HepG2 (cell line): ENCODE measurements around the gene ALKBH2. TPM values are rescaled to one million over a fixed set of nuclear protein-coding genes. Genes with fewer than 3 reads are reported as not detected.

ENCODE experiments used
- HOXA9 ChIP-seq: sonication (generic); formaldehyde crosslinking; IDR thresholded peaks from 2 replicates; pipeline ENCODE4 v1.8.1; 2022; ENCODE audit warnings: missing genetic modification reagents, mild to moderate bottlenecking, moderate library complexity, borderline replicate concordance
- LCORL ChIP-seq, 2 experiments: fragments of 450-650 bp in 1 of 2; sonication (generic) in 1 of 2; formaldehyde crosslinking in 1 of 2; IDR thresholded peaks; 2 replicates each; pipeline versions ENCODE4 v1.5.0 to v1.6.1; 2017 to 2020; ENCODE audit warnings: antibody characterized with exemption in 1 of 2, missing genetic modification reagents in 1 of 2
- NR2F1 ChIP-seq, 2 experiments: fragments of 450-650 bp in 1 of 2; formaldehyde crosslinking in 1 of 2; IDR thresholded peaks; 2 replicates each; pipeline versions ENCODE4 v1.5.0 to v1.6.1; 2016 to 2020; ENCODE audit warnings: mild to moderate bottlenecking in 1 of 2, missing compliant biosample characterization in 1 of 2, missing genetic modification reagents in 1 of 2, moderate library complexity in 1 of 2
- RBM22 ChIP-seq: fragments of 200-400 bp; formaldehyde crosslinking; optimal IDR thresholded peaks from 2 replicates; pipeline ENCODE3; 2017; ENCODE audit warnings: mild to moderate bottlenecking, low read length, moderate library complexity
- SKI ChIP-seq: fragments of 450-650 bp; IDR thresholded peaks from one replicate; pipeline ENCODE4 v1.6.1; 2018; ENCODE audit warnings: mild to moderate bottlenecking; ENCODE audit not compliant: partially characterized antibody
- SSRP1 ChIP-seq: IDR thresholded peaks from 2 replicates; pipeline ENCODE4 v1.6.1; 2016; ENCODE audit warnings: control low read depth
- ZBTB1 ChIP-seq: sonication (generic); formaldehyde crosslinking; IDR thresholded peaks from 2 replicates; pipeline ENCODE4 v1.4.0; 2020; ENCODE audit warnings: missing genetic modification reagents, borderline replicate concordance
- ZBTB40 ChIP-seq, 2 experiments: fragments of 450-650 bp in 1 of 2; sonication (generic) in 1 of 2; formaldehyde crosslinking in 1 of 2; IDR thresholded peaks; 2 replicates each; pipeline versions ENCODE4 v1.6.1 to v1.8.0; 2016 to 2022; ENCODE audit warnings: antibody characterized with exemption in 1 of 2, mild to moderate bottlenecking in 1 of 2, missing genetic modification reagents in 1 of 2
- ZHX1 ChIP-seq: sonication (generic); formaldehyde crosslinking; IDR thresholded peaks from 2 replicates; pipeline ENCODE4 v1.8.1; 2022; ENCODE audit warnings: low read depth, mild to moderate bottlenecking, missing genetic modification reagents
- ZNF160 ChIP-seq: sonication (generic); formaldehyde crosslinking; IDR thresholded peaks from 2 replicates; pipeline ENCODE4 v1.8.0; 2022; ENCODE audit warnings: mild to moderate bottlenecking, inconsistent platforms, missing genetic modification reagents
- ZNF382 ChIP-seq: sonication (generic); formaldehyde crosslinking; IDR thresholded peaks from 2 replicates; pipeline ENCODE4 v1.5.0; 2020; ENCODE audit warnings: missing genetic modification reagents, mild to moderate bottlenecking, borderline replicate concordance
- ZNF674 ChIP-seq: sonication (generic); formaldehyde crosslinking; IDR thresholded peaks from 2 replicates; pipeline ENCODE4 v1.5.0; 2020; ENCODE audit warnings: low read depth, mild to moderate bottlenecking, missing genetic modification reagents
- ZNF773 ChIP-seq: sonication (generic); formaldehyde crosslinking; IDR thresholded peaks from 2 replicates; pipeline ENCODE4 v1.4.0; 2020; ENCODE audit warnings: missing genetic modification reagents, borderline replicate concordance
- ZNF781 ChIP-seq: sonication (generic); formaldehyde crosslinking; IDR thresholded peaks from 2 replicates; pipeline ENCODE4 v1.5.1; 2020; ENCODE audit warnings: borderline replicate concordance, mild to moderate bottlenecking, missing genetic modification reagents; ENCODE audit errors: not compliant biosample characterization
- polyA plus RNA-seq, 8 experiments: library from polyadenylated mRNA; depleted of rRNA in 3 of 8; stranded (reverse) in 7 of 8; unstranded in 1 of 8; fragments of >200 nt; fragmentation: Illumina TruSeq in 4 of 8; extraction: Trizol in 4 of 8; gene quantifications; 2 replicates each; pipeline versions ENCODE4 v1.2.1 to v1.2.3, GENCODE V29; 2011 to 2016; ENCODE audit warnings: low read depth in 4 of 8, missing spikeins in 1 of 8, mixed read lengths in 1 of 8; ENCODE audit not compliant: insufficient read depth in 1 of 8
- total RNA-seq, 5 experiments: library from RNA; depleted of rRNA; stranded (reverse); fragments of >200 nt; fragmentation: Illumina TruSeq; extraction: Trizol; gene quantifications; 2 replicates each; pipeline ENCODE4 v1.2.3, GENCODE V29; 2016; ENCODE audit warnings: low read depth in 1 of 5

Gene ALKBH2
- total and polyA plus RNA-seq, 2 of the 13 experiments (the other 11 are each of a cell fraction or from before 2014, with no cell fraction given) = 21.0 to 40.5 TPM

GRCh38 chr12:109093022-109093918 lies at the start of gene ALKBH2 (continued):
- TF ChIP-seq ZBTB40 (IDR thresholded peaks at IDR 0.05) (no peak), ZBTB40 (CRISPR knock-in tag; IDR thresholded peaks at IDR 0.05) (peak; percentile 83), ZNF382 (CRISPR knock-in tag) (no peak), NR2F1 (CRISPR knock-in tag; IDR thresholded peaks at IDR 0.05) (peak in 1 of 2 experiments; percentile 55; a peak in 1 of 4 replicates), ZNF160 (CRISPR knock-in tag) (peak; percentile 94; the same call in 1 of the 2 replicates), RBM22 (no peak), ZNF674 (no peak), ZHX1 (CRISPR knock-in tag) (peak; percentile 96), ZNF781 (CRISPR knock-in tag) (peak; percentile 99), ZBTB1 (no peak), LCORL (IDR thresholded peaks at IDR 0.05) (no peak), LCORL (CRISPR knock-in tag; IDR thresholded peaks at IDR 0.05) (peak; percentile 81), ZNF773 (CRISPR knock-in tag) (peak; percentile 27; the same call in 1 of the 2 replicates), SSRP1 (CRISPR knock-in tag) (no peak; the same call in 1 of the 2 replicates), SKI (peak; percentile 72), HOXA9 (CRISPR knock-in tag) (peak; percentile 97)
